ENCODE data around the gene GJB4.
"Not testable (repeated sequence)": the region's sequence is repeated elsewhere in the genome, so short reads cannot be mapped to it uniquely, and the experiment has no call there.

GJB4 gene

GRCh38 chr1:34715139-34715538 is 44.4 kb upstream of the GJB4 start:
- TF ChIP-seq, protein P1, sequence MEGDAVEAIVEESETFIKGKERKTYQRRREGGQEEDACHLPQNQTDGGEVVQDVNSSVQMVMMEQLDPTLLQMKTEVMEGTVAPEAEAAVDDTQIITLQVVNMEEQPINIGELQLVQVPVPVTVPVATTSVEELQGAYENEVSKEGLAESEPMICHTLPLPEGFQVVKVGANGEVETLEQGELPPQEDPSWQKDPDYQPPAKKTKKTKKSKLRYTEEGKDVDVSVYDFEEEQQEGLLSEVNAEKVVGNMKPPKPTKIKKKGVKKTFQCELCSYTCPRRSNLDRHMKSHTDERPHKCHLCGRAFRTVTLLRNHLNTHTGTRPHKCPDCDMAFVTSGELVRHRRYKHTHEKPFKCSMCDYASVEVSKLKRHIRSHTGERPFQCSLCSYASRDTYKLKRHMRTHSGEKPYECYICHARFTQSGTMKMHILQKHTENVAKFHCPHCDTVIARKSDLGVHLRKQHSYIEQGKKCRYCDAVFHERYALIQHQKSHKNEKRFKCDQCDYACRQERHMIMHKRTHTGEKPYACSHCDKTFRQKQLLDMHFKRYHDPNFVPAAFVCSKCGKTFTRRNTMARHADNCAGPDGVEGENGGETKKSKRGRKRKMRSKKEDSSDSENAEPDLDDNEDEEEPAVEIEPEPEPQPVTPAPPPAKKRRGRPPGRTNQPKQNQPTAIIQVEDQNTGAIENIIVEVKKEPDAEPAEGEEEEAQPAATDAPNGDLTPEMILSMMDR (IDR thresholded peaks at IDR 0.05; ENCODE audit: insufficient read depth, low read depth, low read length, missing control alignments) = no peak
- H3K4me3 ChIP-seq (ENCODE audit: low read depth, low read length) = no peak overlapping the region

DNA sequence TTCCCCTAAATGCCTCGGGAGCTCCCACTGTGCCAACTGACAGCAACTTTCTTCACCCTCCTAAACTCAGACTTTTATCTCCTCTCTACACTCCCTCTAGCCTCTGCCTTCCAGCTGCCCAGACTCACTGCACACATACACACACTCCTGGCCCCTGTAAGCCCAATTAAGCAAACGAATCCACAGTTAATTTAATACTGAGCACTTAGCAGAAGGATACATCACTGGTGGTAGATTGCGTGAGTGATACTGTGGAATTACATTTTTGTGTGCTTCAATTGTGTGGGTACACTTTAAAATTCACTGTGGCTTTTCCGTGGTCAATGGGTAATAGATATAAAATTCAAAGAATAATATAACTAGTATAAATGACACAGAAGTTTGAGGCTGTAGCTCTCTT is 38.3 kb upstream of the GJB4 start:
- TF ChIP-seq, protein P1 (IDR thresholded peaks at IDR 0.05; ENCODE audit: insufficient read depth, low read depth, low read length, missing control alignments) = no peak
- H3K4me3 ChIP-seq (ENCODE audit: low read depth, low read length) = no peak overlapping the region
- no peak for DNase-seq (ENCODE audit: low read depth)

More at GRCh38 chr1:34715139-34715538, 44.4 kb upstream of the GJB4 start:
- DNase-seq (ENCODE audit: low read depth) = no peak

- no peak for DNase-seq (ENCODE audit: low read depth)
- TF ChIP-seq, protein P1 (IDR thresholded peaks at IDR 0.05; ENCODE audit: insufficient read depth, low read depth, low read length, missing control alignments) = no peak
- no peak overlapping the region for H3K4me3 ChIP-seq (ENCODE audit: low read depth, low read length)
These were observed 37.7 kb upstream of the GJB4 start for GRCh38 chr1:34721646-34722355.

DNA sequence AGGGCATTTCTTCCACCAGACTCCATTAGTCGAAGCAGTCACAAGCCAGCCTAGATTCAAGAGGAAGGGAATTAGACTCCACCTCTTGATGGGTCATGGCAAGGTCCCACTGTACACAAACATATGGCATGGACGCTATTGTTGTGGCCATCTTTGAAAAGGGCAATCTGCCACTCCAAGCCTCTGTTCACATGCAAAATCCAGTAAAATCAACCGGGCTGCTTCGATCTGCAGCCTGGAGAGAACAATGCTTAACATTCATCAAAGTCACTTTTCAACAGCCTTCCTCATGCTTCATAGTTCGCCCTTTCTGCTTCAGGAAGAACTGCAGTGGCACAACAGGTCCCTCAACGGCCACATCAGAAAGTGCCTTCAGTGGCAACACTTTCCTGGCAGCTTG is 32.7 kb upstream of the GJB4 start:
- no peak for DNase-seq (ENCODE audit: low read depth)
- TF ChIP-seq, protein P1 (IDR thresholded peaks at IDR 0.05; ENCODE audit: insufficient read depth, low read depth, low read length, missing control alignments) = no peak
- no peak overlapping the region for H3K4me3 ChIP-seq (ENCODE audit: low read depth, low read length)

DNA sequence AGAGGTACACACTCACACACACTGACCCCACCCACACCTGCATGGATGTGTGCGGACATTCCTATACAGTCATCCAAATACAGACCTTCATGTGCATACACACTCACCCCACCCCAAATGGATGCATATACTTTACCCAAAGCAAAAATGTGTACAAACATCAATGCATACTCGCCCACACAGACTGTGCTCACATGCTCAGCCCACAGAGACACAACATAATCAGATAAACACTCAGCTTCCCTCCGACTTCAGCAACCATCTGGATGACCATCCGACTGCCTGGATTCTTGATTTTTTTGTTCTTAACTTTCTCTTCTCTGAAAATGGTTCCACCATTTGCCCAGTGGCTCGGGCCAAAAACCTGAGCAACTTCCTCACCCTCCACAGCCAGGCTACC is 29.1 kb upstream of the GJB4 start:
- H3K4me3 ChIP-seq (ENCODE audit: low read depth, low read length) = no peak overlapping the region
- no peak for DNase-seq (ENCODE audit: low read depth)

DNA sequence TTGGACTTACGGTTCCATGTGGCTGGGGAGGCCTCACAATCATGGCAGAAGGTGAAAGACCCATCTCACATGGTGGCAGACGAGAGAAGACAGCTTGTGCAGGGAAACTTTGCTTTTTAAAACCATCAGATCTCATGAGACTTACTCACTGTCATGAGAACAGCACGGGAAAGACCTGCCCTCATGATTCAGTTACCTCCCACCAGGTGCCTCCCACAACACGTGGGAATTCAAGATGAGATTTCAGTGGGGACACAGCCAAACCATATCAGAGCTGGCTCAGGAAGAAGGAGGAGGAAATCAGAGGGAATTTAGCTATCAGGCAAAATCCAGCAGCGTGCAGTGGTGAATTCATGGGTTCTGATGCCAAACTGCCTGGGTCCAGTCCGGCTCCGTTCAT is 26.7 kb upstream of the GJB4 start:
- not testable (repeated sequence) for H3K4me3 ChIP-seq (ENCODE audit: low read depth, low read length); DNase-seq (ENCODE audit: low read depth)

More for the DNA sequence above, 29.1 kb upstream of the GJB4 start:
- TF ChIP-seq, protein P1 (IDR thresholded peaks at IDR 0.05; ENCODE audit: insufficient read depth, low read depth, low read length, missing control alignments) = no peak

- no peak for DNase-seq (ENCODE audit: low read depth)
- TF ChIP-seq, protein P1 (IDR thresholded peaks at IDR 0.05; ENCODE audit: insufficient read depth, low read depth, low read length, missing control alignments) = no peak
- no peak overlapping the region for H3K4me3 ChIP-seq (ENCODE audit: low read depth, low read length)
These were observed 22.8 kb upstream of the GJB4 start for GRCh38 chr1:34736692-34737091.

DNA sequence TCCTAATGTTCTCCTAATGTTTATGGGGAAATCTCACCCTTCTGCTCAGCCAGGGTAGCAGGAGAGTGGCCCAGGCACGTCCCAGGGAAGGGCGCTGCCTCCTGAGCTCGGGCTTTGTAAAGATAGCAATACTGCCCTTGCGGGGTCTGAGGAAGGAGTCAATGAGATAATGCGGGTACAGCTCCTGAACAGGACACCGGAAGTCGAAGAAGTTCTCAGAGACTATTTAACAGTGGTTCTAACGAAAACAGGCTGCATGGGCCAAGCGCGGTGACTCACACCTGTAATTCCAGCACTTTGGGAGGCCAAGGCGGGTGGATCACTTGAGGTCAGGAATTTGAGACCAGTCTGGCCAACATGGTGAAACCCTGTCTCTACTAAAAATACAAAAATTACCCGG is 22.3 kb upstream of the GJB4 start:
- DNase-seq (ENCODE audit: low read depth); H3K4me3 ChIP-seq (ENCODE audit: low read depth, low read length): not testable (repeated sequence)

All from GM12865 (cell line).